Stimulated activated CD4-positive, alpha-beta T cell treated with anti-CD3 and anti-CD28 coated beads, Interleukin-2, amount 100 ng/mL, for 24 hours (primary cell): ENCODE results near the gene F7.
"Not testable (repeated sequence)": the region's sequence is repeated elsewhere in the genome, so short reads cannot be mapped to it uniquely, and the experiment has no call there.

Source experiments
- DNase-seq, 2 donors: peaks; one replicate each; pipeline ENCODE4 v3.0.0-alpha.2; 2020

F7 gene

GRCh38 chr13:113087923-113088690, 17.5 kb upstream of the F7 start:
- DNase-seq = no peak

- no peak for DNase-seq
Observed at GRCh38 chr13:113088691-113089020, 16.9 kb upstream of the F7 start.

GRCh38 chr13:113089693-113090414, 15.7 kb upstream of the F7 start:
- DNase-seq = no peak

GRCh38 chr13:113090415-113090770, 15.2 kb upstream of the F7 start:
- no peak for DNase-seq

- DNase-seq = no peak
Observed at GRCh38 chr13:113090806-113091205, 14.8 kb upstream of the F7 start.

GRCh38 chr13:113091211-113091771, 14.3 kb upstream of the F7 start:
- DNase-seq = no peak

GRCh38 chr13:113091891-113092775, 13.5 kb upstream of the F7 start:
- no peak for DNase-seq

GRCh38 chr13:113092776-113093579, 12.6 kb upstream of the F7 start:
- no peak for DNase-seq

GRCh38 chr13:113093580-113094409, 11.8 kb upstream of the F7 start:
- no peak for DNase-seq

GRCh38 chr13:113094410-113094800, 11.2 kb upstream of the F7 start:
- DNase-seq = no peak

GRCh38 chr13:113095146-113096051, 10.2 kb upstream of the F7 start:
- DNase-seq = no peak

GRCh38 chr13:113096052-113096744, 9.4 kb upstream of the F7 start:
- no peak for DNase-seq

- DNase-seq = no peak
Observed at GRCh38 chr13:113096745-113097305, 8.8 kb upstream of the F7 start.

GRCh38 chr13:113097651-113098050, 7.9 kb upstream of the F7 start:
- no peak for DNase-seq

GRCh38 chr13:113098162-113098732, 7.3 kb upstream of the F7 start:
- DNase-seq = no peak

GRCh38 chr13:113099142-113099541, 6.4 kb upstream of the F7 start:
- no peak for DNase-seq

- DNase-seq = not testable (repeated sequence)
Observed at GRCh38 chr13:113102302-113102701, 3.3 kb upstream of the F7 start.

GRCh38 chr13:113102727-113103126, 2.9 kb upstream of the F7 start:
- no peak for DNase-seq

- no peak for DNase-seq
Observed at GRCh38 chr13:113103646-113104045, 1.9 kb upstream of the F7 start.
